Adrenal gland (tissue), 12 donors: Measurements from ENCODE around the gene TELO2. TPM values are rescaled to one million over a fixed set of nuclear protein-coding genes. Genes with fewer than 3 reads are reported as not detected.

Experiments used
- DNase-seq, 7 donors: peaks; one replicate each; pipeline ENCODE4 v3.0.0-alpha.2; 2019 to 2020
- H3K27ac ChIP-seq, 5 donors: fragments of 200-600 bp; sonication (generic) in 4 of 5; 1 replicate in 3 of 5; 2 replicates in 2 of 5; pipeline versions ENCODE4 v1.5.1 to v1.8.0; 2016 to 2020; ENCODE audit warnings: mild to moderate bottlenecking in 1 of 5
- H3K27me3 ChIP-seq: fragments of 200-600 bp; 2 replicates; pipeline ENCODE4 v1.8.0; 2021
- H3K36me3 ChIP-seq, 2 donors: fragments of 200-600 bp; replicated peaks in 1 of 2; 1 replicate in 1 of 2; 2 replicates in 1 of 2; pipeline versions ENCODE4 v1.5.1 to v1.8.0; 2018 to 2022
- H3K4me1 ChIP-seq, 2 donors: fragments of 200-600 bp; replicated peaks in 1 of 2; 1 replicate in 1 of 2; 2 replicates in 1 of 2; pipeline versions ENCODE4 v1.5.1 to v1.8.0; 2018 to 2021
- H3K4me3 ChIP-seq, 4 donors: fragments of 200-600 bp; sonication (generic) in 3 of 4; one replicate each; pipeline ENCODE4 v1.5.1; 2016 to 2018
- H3K9me3 ChIP-seq, 3 donors: fragments of 200-600 bp; sonication (generic) in 1 of 3; replicated peaks in 1 of 3; 1 replicate in 2 of 3; 2 replicates in 1 of 3; pipeline versions ENCODE4 v1.5.1 to v1.8.0; 2016 to 2021
- POLR2A ChIP-seq, 2 donors: fragments of 450-650 bp; IDR thresholded peaks; one replicate each; pipeline ENCODE4 v1.6.1; 2017; ENCODE audit warnings: antibody characterized with exemption in 2 of 2, mild to moderate bottlenecking in 2 of 2, moderate library complexity in 1 of 2
- WGBS, 4 donors: extraction: QIAGEN DNeasy Blood & Tissue Kit in 2 of 4; methylation state at CpG; one replicate each; pipeline versions ENCODE4 v1.1.5 to v1.1.7; 2013 to 2017; 5-methylcytosine and 5-hydroxymethylcytosine counted together
- intact Hi-C, 2 donors: fragments of 100-400 bp; cut with DNase I; formaldehyde crosslinking; loops; one replicate each; pipeline versions ENCODE4 v1.14.1 to v1.15.0; 2022 to 2023
- polyA plus RNA-seq, 3 donors: library from polyadenylated mRNA; stranded (reverse); fragments of 200-250 nt in 2 of 3; fragments of 350-450 nt in 1 of 3; fragmentation: Illumina TruSeq in 1 of 3; extraction: RNeasy Lipid Tissue Mini Kit (QIAGEN cat#74804) in 1 of 3; gene quantifications; one replicate each; pipeline ENCODE4 v1.2.3, GENCODE V29; 2013 to 2014
- total RNA-seq, 9 donors: library from RNA; depleted of rRNA in 4 of 9; stranded (reverse); fragments of >200 nt in 4 of 9; fragments of 120-200 nt in 1 of 9; fragmentation: NEBNext Ultra II Directional in 1 of 9; extraction: Animal tissue kit (Norgen Biotek cat#: 25700) in 1 of 9; gene quantifications; one replicate each; pipeline versions ENCODE4 v1.1.0 to v1.2.4, GENCODE V29; 2013 to 2023
- TF ChIP-seq, protein P1 (sequence below), 6 experiments: fragments of 450-650 bp in 4 of 6; fragments of 200-600 bp in 2 of 6; sonication (generic) in 1 of 6; IDR thresholded peaks; 1 replicate in 5 of 6; 2 replicates in 1 of 6; pipeline versions ENCODE4 v1.5.1 to v1.8.0; 2016 to 2021; ENCODE audit warnings: antibody characterized with exemption in 6 of 6, mild to moderate bottlenecking in 2 of 6, moderate library complexity in 1 of 6
- donor health status: healthy with polysubstance abuse.
- donor health status: Bipolar disorder and iron deficiency.
- donor health status: DM: yes; HTN: yes; CAD: no.
- donor health status: DM: no; HTN: no; CAD: no.
- donor health status: DM: no; HTN: no; CAD: no.
- donor health status: DM: yes; HTN: yes; CAD: no.

The TELO2 gene
- total and polyA plus RNA-seq, 12 donors = 1.3 to 173 (median 23.7) TPM

DNA sequence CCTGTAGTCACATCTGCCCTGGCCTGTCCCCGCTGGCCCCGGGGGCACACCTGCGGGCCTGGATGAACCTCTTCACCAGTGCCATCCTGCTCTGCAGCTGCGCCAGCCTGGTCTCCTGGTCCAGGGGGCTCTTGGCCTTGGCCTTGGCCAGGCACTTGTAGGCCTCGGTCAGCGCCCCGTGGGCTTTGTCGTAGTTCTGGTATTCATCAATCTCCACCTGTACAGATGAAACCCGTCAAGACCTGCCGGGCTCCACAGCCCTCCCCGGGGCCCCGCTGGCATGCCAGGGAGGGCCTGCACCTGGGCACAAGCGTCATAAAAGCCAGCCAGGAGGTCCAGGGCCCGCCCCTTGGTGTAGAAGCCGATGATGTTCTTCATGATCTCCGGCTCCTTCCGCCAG, 26.7 kb downstream of the TELO2 start:
- 88 to 94% (median 94%) methylated on average over 14 to 17 of the region's 17 CpGs for WGBS, 4 donors
- H3K27ac ChIP-seq = no peak overlapping the region
- H3K4me3 ChIP-seq = no peak overlapping the region
- DNase-seq = no peak
- TF ChIP-seq, protein P1, sequence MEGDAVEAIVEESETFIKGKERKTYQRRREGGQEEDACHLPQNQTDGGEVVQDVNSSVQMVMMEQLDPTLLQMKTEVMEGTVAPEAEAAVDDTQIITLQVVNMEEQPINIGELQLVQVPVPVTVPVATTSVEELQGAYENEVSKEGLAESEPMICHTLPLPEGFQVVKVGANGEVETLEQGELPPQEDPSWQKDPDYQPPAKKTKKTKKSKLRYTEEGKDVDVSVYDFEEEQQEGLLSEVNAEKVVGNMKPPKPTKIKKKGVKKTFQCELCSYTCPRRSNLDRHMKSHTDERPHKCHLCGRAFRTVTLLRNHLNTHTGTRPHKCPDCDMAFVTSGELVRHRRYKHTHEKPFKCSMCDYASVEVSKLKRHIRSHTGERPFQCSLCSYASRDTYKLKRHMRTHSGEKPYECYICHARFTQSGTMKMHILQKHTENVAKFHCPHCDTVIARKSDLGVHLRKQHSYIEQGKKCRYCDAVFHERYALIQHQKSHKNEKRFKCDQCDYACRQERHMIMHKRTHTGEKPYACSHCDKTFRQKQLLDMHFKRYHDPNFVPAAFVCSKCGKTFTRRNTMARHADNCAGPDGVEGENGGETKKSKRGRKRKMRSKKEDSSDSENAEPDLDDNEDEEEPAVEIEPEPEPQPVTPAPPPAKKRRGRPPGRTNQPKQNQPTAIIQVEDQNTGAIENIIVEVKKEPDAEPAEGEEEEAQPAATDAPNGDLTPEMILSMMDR (IDR thresholded peaks at IDR 0.05) = no peak
- TF ChIP-seq POLR2A (IDR thresholded peaks at IDR 0.05) = no peak
- H3K36me3 ChIP-seq = peaks cover 0 to 11% of the 10 kb centered on the region in 2 donors
- no peaks in the 10 kb centered on the region for H3K27me3 ChIP-seq
- peaks cover 0 to 2% (median 0%) of the 10 kb centered on the region in 3 donors for H3K9me3 ChIP-seq
- H3K4me1 ChIP-seq = no peaks in the 10 kb centered on the region
- intact Hi-C loops = no loop called here

DNA sequence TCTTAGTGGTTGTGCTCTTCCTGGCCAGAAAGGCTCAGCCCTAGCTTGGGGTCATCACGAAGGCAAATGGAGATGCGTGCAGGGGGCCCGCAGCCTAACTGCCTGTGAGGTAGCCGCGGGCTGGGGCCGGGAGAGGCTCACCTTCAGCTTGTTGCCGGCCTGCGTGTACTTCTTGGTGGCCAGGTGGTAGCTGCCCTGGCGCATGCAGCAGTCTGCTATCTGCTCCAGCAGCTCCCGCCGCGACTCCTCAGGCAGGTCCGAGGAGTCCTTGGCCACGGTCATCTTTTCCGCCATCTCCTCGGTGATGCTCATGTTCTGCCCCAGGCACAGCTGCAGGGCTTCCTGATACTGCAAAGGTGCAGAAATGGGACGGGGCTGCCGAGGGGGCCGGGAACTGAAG, 27.3 kb downstream of the TELO2 start:
- H3K9me3 ChIP-seq = no peaks in the 10 kb centered on the region
- TF ChIP-seq POLR2A (IDR thresholded peaks at IDR 0.05) = no peak
- TF ChIP-seq, protein P1 (IDR thresholded peaks at IDR 0.05) = no peak
- H3K4me1 ChIP-seq = no peaks in the 10 kb centered on the region
- H3K27me3 ChIP-seq = no peaks in the 10 kb centered on the region
- peaks cover 0 to 11% of the 10 kb centered on the region in 2 donors for H3K36me3 ChIP-seq
- no peak overlapping the region for H3K27ac ChIP-seq
- H3K4me3 ChIP-seq = no peak overlapping the region
- intact Hi-C loops = no loop called here
- DNase-seq = no peak
- WGBS, 4 donors = 94 to 100% (median 94%) methylated on average over 2 to 19 of the region's 19 CpGs

DNA sequence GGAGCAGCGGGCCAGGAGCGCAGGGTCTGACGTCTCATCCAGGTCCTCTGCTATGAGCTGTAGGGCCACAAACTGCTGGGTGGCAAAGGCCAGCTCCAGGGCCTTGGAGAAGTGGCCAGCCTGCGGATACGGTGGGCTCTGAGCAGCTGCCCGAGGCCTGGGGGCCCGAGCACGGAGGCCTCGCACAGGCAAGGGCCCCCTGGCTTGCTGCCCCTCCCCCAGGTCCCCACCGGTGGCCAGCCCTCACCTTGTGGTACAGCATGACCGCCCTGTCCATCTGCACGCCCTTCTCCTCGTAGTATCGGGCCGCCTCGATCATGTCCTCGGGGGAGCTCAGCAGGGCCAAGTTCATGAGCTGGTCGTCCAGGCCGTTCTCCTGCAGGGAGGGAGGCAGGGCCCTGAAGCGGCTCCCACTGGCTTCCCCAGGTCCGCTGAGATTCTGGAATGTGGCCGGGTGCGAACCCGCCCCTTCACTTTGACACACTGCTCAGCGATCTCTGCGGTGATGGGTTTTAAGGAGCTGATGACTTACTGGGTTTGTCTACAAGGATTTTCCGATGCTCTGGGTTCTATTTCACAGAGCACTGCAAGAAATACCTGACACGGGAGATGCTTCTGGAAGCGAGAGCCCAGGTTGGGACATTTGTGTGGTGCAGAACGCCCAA, 30.6 kb downstream of the TELO2 start:
- H3K27ac ChIP-seq = no peak overlapping the region
- TF ChIP-seq, protein P1 (IDR thresholded peaks at IDR 0.05) = no peak
- H3K9me3 ChIP-seq = no peaks in the 10 kb centered on the region
- intact Hi-C loops = no loop called here
- 93 to 98% (median 95%) methylated on average over 17 to 30 of the region's 30 CpGs for WGBS, 4 donors
- H3K27me3 ChIP-seq = no peaks in the 10 kb centered on the region
- peaks cover 0 to 11% of the 10 kb centered on the region in 2 donors for H3K36me3 ChIP-seq
- DNase-seq = no peak
- peaks cover 13% of the 10 kb centered on the region in 2 donors for H3K4me1 ChIP-seq
- no peak overlapping the region for H3K4me3 ChIP-seq

DNA sequence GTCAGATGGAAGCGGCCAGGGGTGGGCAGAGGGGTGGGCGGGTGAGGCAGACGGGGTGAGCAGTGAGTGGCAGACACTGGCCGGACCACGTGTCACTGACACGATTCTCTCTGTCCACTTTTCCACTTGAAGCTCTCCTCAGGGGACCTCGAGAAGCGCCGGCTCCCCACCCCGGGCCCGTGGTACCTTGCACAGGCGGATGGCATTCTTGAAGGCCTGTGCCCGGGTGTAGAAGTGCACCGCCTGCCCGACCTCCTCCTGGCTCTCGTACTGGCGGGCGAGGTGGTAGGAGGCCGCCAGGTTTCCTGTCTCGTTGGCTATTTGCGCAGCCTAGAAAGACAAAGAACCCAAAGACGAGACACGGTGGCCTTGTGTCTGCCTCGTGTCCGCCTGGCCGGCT, 31.2 kb downstream of the TELO2 start:
- peaks cover 13 to 16% of the 10 kb centered on the region in 2 donors for H3K4me1 ChIP-seq
- intact Hi-C loops = no loop called here
- no peak overlapping the region for H3K4me3 ChIP-seq
- H3K27me3 ChIP-seq = no peaks in the 10 kb centered on the region
- no peak overlapping the region for H3K27ac ChIP-seq
- 92 to 98% (median 93%) methylated on average over 17 to 26 of the region's 26 CpGs for WGBS, 4 donors
- TF ChIP-seq, protein P1 (IDR thresholded peaks at IDR 0.05) = no peak
- no peak for TF ChIP-seq POLR2A (IDR thresholded peaks at IDR 0.05)
- no peaks in the 10 kb centered on the region for H3K9me3 ChIP-seq
- DNase-seq = no peak
- H3K36me3 ChIP-seq = peaks cover 0 to 11% of the 10 kb centered on the region in 2 donors
